Stimulated activated CD8-positive, alpha-beta memory T cell treated with anti-CD3 and anti-CD28 coated beads, Interleukin-12 subunit alpha, Interleukin-12 subunit beta, amount 100 ng/mL, for 24 hours (primary cell): ENCODE data around the gene TSR1.
"Not testable (repeated sequence)": the region's sequence is repeated elsewhere in the genome, so short reads cannot be mapped to it uniquely, and the experiment has no call there.

Experiments
- DNase-seq: peaks from one replicate; pipeline ENCODE4 v3.0.0-alpha.2; 2020; ENCODE audit errors: extremely low read depth

TSR1 gene

GRCh38 chr17:2336852-2337543 is 741 bp upstream of the TSR1 start, which contains the start of gene SGSM2:
TSS of gene SGSM2 (plus strand) at chr17:2337501. CDS start at chr17:2337689, 188 bp downstream.
- DNase-seq, result no peak

- DNase-seq, result no peak
Observed at GRCh38 chr17:2335726-2336214, 487 bp downstream of the TSR1 start.

GRCh38 chr17:2331303-2331702 is 5.0 kb downstream of the TSR1 start:
- DNase-seq, result no peak

GRCh38 chr17:2323629-2324314 is 12.5 kb downstream of the TSR1 start:
- DNase-seq, result no peak

GRCh38 chr17:2321399-2321798 is 14.9 kb downstream of the TSR1 start:
- no peak for DNase-seq

GRCh38 chr17:2319051-2319450 is 17.2 kb downstream of the TSR1 start:
- no peak for DNase-seq

GRCh38 chr17:2317796-2318195 is 18.5 kb downstream of the TSR1 start:
- DNase-seq, result no peak

- not testable (repeated sequence) for DNase-seq
Observed at GRCh38 chr17:2316916-2317205, 19.4 kb downstream of the TSR1 start.

GRCh38 chr17:2312736-2313135 is 23.5 kb downstream of the TSR1 start:
- DNase-seq, result no peak

GRCh38 chr17:2309338-2310154 is 26.7 kb downstream of the TSR1 start:
- no peak for DNase-seq

GRCh38 chr17:2304931-2305330 is 31.3 kb downstream of the TSR1 start:
- no peak for DNase-seq

- DNase-seq, result peak; percentile 91
Observed at GRCh38 chr17:2303204-2304188, 32.8 kb downstream of the TSR1 start, which contains the start of the genes SMG6 and SRR. TSS of gene SMG6 (minus strand) at chr17:2303785. CDS start at chr17:2303720, 65 bp downstream. TSS of gene SRR (plus strand) at chr17:2303950. CDS start at chr17:2315561, 11,611 bp downstream.

- no peak for DNase-seq
Observed at GRCh38 chr17:2302778-2303203, 33.5 kb downstream of the TSR1 start.

- DNase-seq, result no peak
Observed at GRCh38 chr17:2299756-2300155, 36.5 kb downstream of the TSR1 start.

GRCh38 chr17:2299136-2299535 is 37.1 kb downstream of the TSR1 start:
- no peak for DNase-seq

GRCh38 chr17:2297023-2297422 is 39.2 kb downstream of the TSR1 start:
- no peak for DNase-seq

- no peak for DNase-seq
Observed at GRCh38 chr17:2295575-2295974, 40.7 kb downstream of the TSR1 start.

GRCh38 chr17:2292100-2292499 is 44.2 kb downstream of the TSR1 start:
- no peak for DNase-seq

GRCh38 chr17:2289878-2290478 is 46.3 kb downstream of the TSR1 start:
- DNase-seq, result no peak

GRCh38 chr17:2283302-2283701 is 53.0 kb downstream of the TSR1 start:
- no peak for DNase-seq
